Measurements from ENCODE around the gene CLIP2.
A peak's percentile ranks its signal among the peaks of the same experiment; 100 is the strongest.

- TF ChIP-seq REST (IDR thresholded peaks at IDR 0.05; ENCODE audit: borderline replicate concordance) = no peak
- peak; percentile 50 for TF ChIP-seq POLR2AphosphoS5 (IDR thresholded peaks at IDR 0.05)
- no peak for TF ChIP-seq EZH2 (IDR thresholded peaks at IDR 0.05; ENCODE audit: borderline replicate concordance, insufficient read depth, low read length, poor library complexity, severe bottlenecking)
- TF ChIP-seq RAD21 (conservative IDR thresholded peaks at IDR 0.05) = no peak
- TF ChIP-seq CTCF (IDR thresholded peaks at IDR 0.05; ENCODE audit: poor library complexity, severe bottlenecking) = no peak
- no peak for TF ChIP-seq EP300 (conservative IDR thresholded peaks at IDR 0.05; ENCODE audit: poor library complexity, severe bottlenecking)
- no peak for TF ChIP-seq MXI1 (conservative IDR thresholded peaks at IDR 0.05; ENCODE audit: poor library complexity, severe bottlenecking)
- TF ChIP-seq SMC3 (conservative IDR thresholded peaks at IDR 0.05; ENCODE audit: poor library complexity) = no peak
Measured at GRCh38 chr7:74365322-74366022, 76.3 kb downstream of the CLIP2 start.

All from neural cell (in vitro differentiated cells).